Activated CD8-positive, alpha-beta memory T cell treated with anti-CD3 and anti-CD28 coated beads, Interleukin-2, amount 10 ng/mL, durations not matched to agents 7 days and 5 days (primary cell): ENCODE data around the gene PTN. TPM values are rescaled to one million over a fixed set of nuclear protein-coding genes. Genes with fewer than 3 reads are reported as not detected.

Experiments
- ATAC-seq: fragments of 150-1000 bp; cut with Tn5 transposase; one replicate; pipeline ENCODE4 v1.10.0; 2021; ENCODE audit warnings: moderate library complexity
- CTCF ChIA-PET: fragments of 350-600 bp; sonication (Branson Sonifier 250); formaldehyde crosslinking; loops from one replicate; lab custom pipeline; 2021; ENCODE audit warnings: antibody characterized with exemption; lab: Charles Lee
- DNase-seq: peaks from one replicate; pipeline ENCODE4 v3.0.0-alpha.2; 2020
- H3K27ac Mint-ChIP-seq: one replicate; pipeline ENCODE4 v1.8.0; 2021; ENCODE audit warnings: mild to moderate bottlenecking, mixed read lengths
- H3K27me3 Mint-ChIP-seq: one replicate; pipeline ENCODE4 v1.8.0; 2021; ENCODE audit warnings: mixed read lengths
- H3K36me3 Mint-ChIP-seq: one replicate; pipeline ENCODE4 v1.8.0; 2021; ENCODE audit warnings: mild to moderate bottlenecking, mixed read lengths
- H3K4me1 Mint-ChIP-seq: one replicate; pipeline ENCODE4 v1.8.0; 2021; ENCODE audit warnings: mixed read lengths
- H3K4me3 Mint-ChIP-seq: one replicate; pipeline ENCODE4 v1.8.0; 2021; ENCODE audit warnings: mild to moderate bottlenecking, moderate library complexity, mixed read lengths
- H3K9me3 Mint-ChIP-seq: one replicate; pipeline ENCODE4 v1.8.0; 2022; ENCODE audit warnings: low read depth, mixed read lengths
- total RNA-seq, 2 experiments: library from RNA; stranded (reverse); gene quantifications; one replicate each; pipeline ENCODE4 v1.2.3, GENCODE V29; 2021

Gene PTN
- total RNA-seq, 2 experiments from 2014 or later = not detected

DNA sequence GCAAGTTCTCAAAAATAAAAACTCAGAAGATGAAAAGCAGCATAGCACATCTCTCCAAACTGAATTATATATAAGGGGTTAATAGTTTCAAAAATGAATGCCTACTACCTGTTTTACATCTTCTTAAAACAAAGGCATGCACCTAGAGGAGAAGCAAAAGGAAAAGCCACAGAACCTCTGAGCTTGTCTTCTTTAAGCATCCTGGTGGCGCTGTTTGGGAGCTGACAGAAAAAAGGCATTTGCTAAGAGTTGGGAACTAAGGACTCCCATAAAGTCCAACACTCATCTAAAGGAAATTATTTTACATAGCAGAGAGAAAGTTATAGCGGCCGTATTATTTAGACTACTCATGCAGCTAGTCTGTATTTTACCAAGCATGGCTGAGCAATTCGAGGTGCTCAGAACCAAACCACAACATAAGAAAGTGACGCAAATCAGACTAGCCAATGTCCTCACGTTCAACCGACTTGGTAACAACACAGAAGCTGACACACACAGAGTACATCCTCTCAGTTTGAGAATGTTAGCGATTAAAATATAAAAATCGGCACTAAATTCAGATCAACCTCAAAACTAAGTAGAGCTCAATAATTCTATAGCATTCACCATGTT, 38.8 kb downstream of the PTN start:
- Mint-ChIP-seq H3K9me3 (no peaks in the 10 kb centered on the region), H3K4me3 (no peak overlapping the region), H3K27ac (no peak overlapping the region), H3K4me1 (no peaks in the 10 kb centered on the region), H3K36me3 (no peaks in the 10 kb centered on the region), H3K27me3 (no peaks in the 10 kb centered on the region)
- CTCF ChIA-PET = no interaction called here
- DNase-seq (no peak), ATAC-seq (no peak)

DNA sequence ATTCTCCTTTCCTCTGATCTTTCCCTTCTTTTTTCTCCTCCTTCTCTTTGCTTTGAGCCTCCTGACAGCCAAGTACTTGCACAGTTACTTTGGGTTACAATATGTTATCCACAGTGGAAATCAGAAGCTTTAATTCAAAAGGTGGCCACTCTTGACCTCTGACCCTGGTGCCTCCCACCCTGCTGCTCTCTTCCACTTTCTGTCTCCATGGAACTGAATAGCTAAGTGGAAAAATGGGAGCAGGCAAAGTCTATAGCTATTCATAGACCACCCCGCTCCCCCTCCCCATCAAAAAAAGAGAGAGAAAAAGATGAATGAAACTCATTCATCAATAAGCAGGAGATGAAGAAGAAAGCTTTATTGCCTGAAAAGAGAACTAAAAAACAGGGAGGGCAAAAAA, 39.4 kb downstream of the PTN start:
- Mint-ChIP-seq H3K4me1 (no peaks in the 10 kb centered on the region), H3K4me3 (no peak overlapping the region), H3K9me3 (no peaks in the 10 kb centered on the region), H3K27ac (no peak overlapping the region), H3K36me3 (no peaks in the 10 kb centered on the region), H3K27me3 (no peaks in the 10 kb centered on the region)
- no peak for ATAC-seq
- CTCF ChIA-PET = no interaction called here
- no peak for DNase-seq

DNA sequence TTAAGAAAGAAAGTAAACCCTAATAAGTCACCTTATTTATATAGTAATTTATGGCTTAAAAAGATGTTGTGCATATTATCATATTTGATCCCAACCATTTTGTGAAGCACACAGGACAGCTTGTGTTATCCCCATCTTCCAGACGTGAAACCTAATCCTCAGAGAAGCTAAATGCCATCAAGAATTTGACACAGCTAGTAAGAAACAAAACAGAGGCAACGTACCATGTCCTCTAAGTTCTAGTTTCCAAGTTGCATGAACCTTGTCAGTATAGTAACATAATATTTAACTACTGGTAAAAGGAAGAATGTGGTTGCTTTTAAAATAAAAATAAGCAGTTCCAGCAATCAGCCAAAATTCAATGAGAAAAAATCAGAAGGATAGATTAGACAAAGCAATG, 41.5 kb downstream of the PTN start:
- Mint-ChIP-seq H3K4me1 (no peaks in the 10 kb centered on the region), H3K9me3 (no peaks in the 10 kb centered on the region), H3K27me3 (no peaks in the 10 kb centered on the region), H3K4me3 (no peak overlapping the region), H3K27ac (no peak overlapping the region), H3K36me3 (no peaks in the 10 kb centered on the region)
- ATAC-seq (no peak), DNase-seq (no peak)
- CTCF ChIA-PET = no interaction called here

DNA sequence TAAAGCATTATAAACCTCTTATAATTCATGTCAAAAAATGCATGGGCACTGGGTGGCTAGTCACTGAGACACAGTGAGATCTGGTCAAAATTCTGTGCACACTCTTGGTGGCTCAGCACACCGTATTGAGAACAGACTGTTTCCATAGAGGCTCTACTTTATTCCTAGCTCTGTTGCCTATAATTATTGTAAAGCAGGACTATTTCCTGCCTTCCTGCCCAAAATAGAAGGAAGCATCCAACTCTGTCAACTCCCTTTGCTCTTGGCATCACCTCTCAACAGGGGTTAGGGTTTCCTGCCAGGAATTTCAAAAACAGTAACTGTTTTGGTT, 45.1 kb downstream of the PTN start:
- no peak for DNase-seq
- Mint-ChIP-seq H3K4me3 (no peak overlapping the region), H3K36me3 (no peaks in the 10 kb centered on the region), H3K27me3 (no peaks in the 10 kb centered on the region), H3K4me1 (no peaks in the 10 kb centered on the region), H3K27ac (no peak overlapping the region), H3K9me3 (no peaks in the 10 kb centered on the region)
- ATAC-seq = no peak
- CTCF ChIA-PET = no interaction called here

DNA sequence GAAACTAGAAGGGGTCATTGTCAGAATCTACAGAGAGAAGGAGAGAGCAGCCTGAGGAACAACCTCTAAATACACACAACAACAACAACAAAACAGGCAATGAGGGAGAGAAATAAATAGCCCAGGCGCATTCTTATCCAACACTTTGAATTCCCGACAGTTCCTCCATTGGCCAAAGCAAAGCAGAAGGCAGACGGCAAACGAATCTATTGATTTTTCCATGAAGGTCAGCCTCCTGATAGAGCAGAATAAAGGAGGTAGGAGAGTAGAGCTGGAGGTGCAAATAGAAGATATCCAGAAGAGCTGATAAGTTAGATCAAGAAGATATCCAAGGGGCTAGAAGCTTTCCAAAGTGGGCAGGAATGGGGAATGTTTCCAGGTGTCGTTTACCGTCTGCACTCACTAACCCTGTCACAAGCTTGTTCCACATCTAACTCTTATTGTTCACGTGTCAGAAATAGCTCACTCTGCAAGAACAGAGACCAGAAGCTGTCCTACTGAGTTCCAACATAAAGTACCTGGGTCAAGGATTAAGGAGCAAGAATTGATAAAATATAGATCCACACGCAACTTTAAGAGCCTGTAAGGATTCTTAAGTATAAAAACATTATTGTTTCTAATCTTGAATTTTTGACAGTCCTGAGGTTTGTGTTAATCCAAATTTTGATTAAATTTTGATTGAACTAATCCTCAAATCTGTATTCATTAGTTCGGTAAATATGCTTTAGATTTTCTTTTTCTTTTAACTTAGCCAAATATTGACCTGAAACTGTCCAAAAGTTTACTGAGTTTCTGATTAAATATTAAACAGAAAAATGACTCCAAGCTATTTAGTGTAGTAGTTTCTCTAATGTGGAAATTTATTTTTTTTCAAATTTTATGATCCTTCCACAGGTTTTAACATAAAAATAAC, 45.7 kb downstream of the PTN start:
- DNase-seq (no peak), ATAC-seq (no peak)
- H3K27me3 Mint-ChIP-seq = no peaks in the 10 kb centered on the region
- H3K9me3 Mint-ChIP-seq = peaks cover 2% of the 10 kb centered on the region
- no peaks in the 10 kb centered on the region for H3K4me1 Mint-ChIP-seq
- H3K4me3 Mint-ChIP-seq = no peak overlapping the region
- H3K27ac Mint-ChIP-seq = no peak overlapping the region
- no peaks in the 10 kb centered on the region for H3K36me3 Mint-ChIP-seq
- CTCF ChIA-PET = no interaction called here

DNA sequence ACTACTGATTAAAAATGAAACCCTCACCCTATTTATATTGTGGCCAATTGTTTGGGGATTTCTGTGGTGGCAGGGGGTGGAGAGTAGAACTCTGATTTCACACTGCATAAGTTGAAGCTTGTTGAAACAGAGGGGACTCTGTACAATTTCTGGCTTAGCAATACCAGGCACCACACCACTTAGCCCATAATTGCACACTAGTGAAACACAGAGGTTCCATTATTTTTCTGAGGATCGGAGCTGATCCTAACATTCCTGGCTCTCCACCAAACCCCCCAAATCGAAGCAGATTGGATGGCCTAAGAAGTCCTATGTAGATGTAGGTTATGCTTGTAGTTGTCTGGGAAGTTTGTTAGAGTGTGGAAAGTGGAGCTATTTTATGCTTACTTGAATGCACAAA, 47.0 kb downstream of the PTN start:
- Mint-ChIP-seq H3K36me3 (no peaks in the 10 kb centered on the region), H3K27me3 (no peaks in the 10 kb centered on the region), H3K9me3 (peaks cover 2% of the 10 kb centered on the region), H3K4me3 (no peak overlapping the region), H3K4me1 (no peaks in the 10 kb centered on the region), H3K27ac (no peak overlapping the region)
- ATAC-seq (no peak), DNase-seq (no peak)
- CTCF ChIA-PET = no interaction called here

DNA sequence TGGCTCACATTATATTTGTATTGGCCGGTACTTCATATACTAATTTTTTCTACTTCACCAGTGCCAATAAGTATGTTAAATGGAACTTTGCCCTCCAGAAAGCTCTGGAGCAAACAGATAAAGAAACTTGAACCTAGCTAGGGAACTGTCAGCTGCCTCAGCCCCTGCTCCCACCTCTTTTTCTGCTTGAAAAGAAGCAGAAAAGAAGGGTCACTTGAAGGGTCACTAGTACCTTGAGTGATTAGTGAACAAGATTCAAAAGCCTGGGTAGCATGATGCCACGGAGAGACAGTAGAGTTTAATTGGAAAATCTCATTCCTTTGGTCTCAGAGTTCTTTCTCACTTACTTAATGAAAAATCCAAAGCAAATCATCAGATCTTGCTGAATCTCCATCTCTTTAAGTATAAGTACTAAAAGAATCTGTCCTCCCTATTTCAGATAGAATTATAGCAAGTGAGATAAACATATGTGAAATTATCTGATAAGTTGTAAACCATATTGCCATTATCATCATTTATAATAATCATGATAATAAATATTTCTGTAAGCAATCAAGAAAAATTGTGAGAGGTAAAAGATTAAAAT, 47.7 kb downstream of the PTN start:
- H3K9me3 Mint-ChIP-seq = peaks cover 2% of the 10 kb centered on the region
- H3K4me3 Mint-ChIP-seq = no peak overlapping the region
- ATAC-seq (no peak), DNase-seq (no peak)
- H3K27ac Mint-ChIP-seq = no peak overlapping the region
- CTCF ChIA-PET = no interaction called here
- no peaks in the 10 kb centered on the region for H3K4me1 Mint-ChIP-seq
- H3K27me3 Mint-ChIP-seq = no peaks in the 10 kb centered on the region
- H3K36me3 Mint-ChIP-seq = no peaks in the 10 kb centered on the region

DNA sequence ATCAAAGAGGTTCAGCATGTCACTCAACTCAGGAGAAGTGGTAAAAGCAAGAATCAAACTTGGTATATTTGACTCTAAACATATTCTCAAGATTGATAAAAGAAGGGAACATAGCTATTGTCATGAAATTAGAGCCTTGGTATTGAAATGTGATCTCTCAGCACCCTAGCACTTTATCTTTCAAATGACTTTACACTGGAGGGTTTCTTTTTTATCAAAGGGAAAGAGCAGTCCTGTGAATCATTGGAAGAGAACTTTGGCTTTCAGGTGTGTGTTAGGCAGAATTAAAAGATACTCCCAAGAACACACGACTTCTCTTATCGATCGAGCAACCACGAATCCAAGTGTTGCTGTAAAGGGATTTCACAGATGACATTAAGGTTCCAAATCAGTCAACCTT, 54.4 kb downstream of the PTN start:
- no peaks in the 10 kb centered on the region for H3K4me1 Mint-ChIP-seq
- H3K27me3 Mint-ChIP-seq = no peaks in the 10 kb centered on the region
- ATAC-seq = no peak
- no peaks in the 10 kb centered on the region for H3K36me3 Mint-ChIP-seq
- H3K27ac Mint-ChIP-seq = no peak overlapping the region
- no peak overlapping the region for H3K4me3 Mint-ChIP-seq
- peaks cover 2% of the 10 kb centered on the region for H3K9me3 Mint-ChIP-seq
- no peak for DNase-seq
- CTCF ChIA-PET = no interaction called here

DNA sequence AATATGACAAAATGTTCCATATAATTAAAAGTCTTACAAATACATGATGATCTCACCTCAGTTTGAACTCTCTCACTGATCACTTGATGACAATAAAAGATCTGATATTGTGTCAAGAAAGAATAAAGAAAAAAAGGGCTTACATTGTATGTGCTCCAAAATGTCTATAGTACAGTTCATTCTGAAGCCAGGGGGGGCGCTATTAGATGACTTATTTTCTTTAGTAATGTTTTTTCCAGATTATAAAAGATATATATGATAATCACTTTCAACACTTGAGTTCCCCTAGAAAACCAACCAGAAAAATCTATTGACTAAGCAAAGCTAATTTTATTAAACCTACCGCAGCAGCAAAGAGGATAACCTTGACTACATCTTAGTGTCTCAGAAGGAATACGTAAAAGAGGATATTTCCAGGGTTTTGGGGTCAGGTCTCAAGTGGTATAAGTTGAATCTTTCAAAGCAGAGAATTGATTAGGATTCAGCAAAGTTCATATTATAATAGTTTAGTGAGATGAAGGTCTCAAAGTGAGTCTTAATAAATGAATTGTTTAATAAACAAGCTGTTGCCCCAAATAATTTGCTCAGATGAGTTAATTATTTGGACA, 55.8 kb downstream of the PTN start:
- Mint-ChIP-seq H3K27ac (no peak overlapping the region), H3K36me3 (no peaks in the 10 kb centered on the region), H3K27me3 (no peaks in the 10 kb centered on the region), H3K4me3 (no peak overlapping the region), H3K4me1 (no peaks in the 10 kb centered on the region), H3K9me3 (no peaks in the 10 kb centered on the region)
- CTCF ChIA-PET = no interaction called here
- no peak for ATAC-seq
- DNase-seq = no peak

DNA sequence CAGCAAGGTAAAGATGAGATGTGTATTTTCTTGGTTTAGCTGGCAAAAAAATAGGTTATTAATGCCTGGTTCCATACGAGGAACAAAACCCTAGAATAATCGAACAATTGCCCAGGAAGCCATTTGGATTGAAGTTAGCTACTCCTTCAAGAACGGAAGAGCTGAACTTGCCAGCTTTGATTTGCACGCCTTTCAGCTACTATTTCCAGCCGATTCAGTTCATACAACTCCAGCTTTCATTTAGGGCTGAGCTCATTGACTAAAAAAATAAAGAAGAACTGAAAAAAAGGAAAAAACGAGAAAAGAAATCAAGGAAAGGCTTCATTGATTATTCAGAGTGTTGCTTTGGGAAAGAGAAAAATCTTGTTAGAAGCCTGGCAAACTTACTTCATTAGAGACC, 60.4 kb downstream of the PTN start:
- H3K9me3 Mint-ChIP-seq = peaks cover 2% of the 10 kb centered on the region
- no peak overlapping the region for H3K4me3 Mint-ChIP-seq
- ATAC-seq (no peak), DNase-seq (no peak)
- no peaks in the 10 kb centered on the region for H3K36me3 Mint-ChIP-seq
- no peak overlapping the region for H3K27ac Mint-ChIP-seq
- H3K27me3 Mint-ChIP-seq = no peaks in the 10 kb centered on the region
- H3K4me1 Mint-ChIP-seq = no peaks in the 10 kb centered on the region
- CTCF ChIA-PET = no interaction called here

DNA sequence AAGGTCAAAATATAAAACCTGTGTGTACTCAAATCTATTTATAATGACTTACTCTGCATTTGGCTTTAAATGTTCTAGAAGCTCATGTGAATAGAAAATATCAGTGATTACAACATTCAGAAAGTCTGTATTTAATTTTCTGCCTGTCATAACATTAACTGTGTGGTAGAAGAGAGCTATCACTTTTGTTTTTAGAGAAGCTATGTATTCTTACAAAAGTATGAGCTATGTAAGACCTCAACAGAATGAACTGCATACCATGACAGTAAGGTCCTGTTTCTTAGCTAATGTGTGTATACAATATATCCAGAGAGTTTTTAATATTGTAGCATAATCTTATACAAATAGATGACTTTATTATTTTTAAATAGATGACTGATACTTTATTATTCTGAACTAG, 61.5 kb downstream of the PTN start:
- no peaks in the 10 kb centered on the region for H3K36me3 Mint-ChIP-seq
- no peak for DNase-seq
- H3K27me3 Mint-ChIP-seq = no peaks in the 10 kb centered on the region
- no peaks in the 10 kb centered on the region for H3K4me1 Mint-ChIP-seq
- H3K4me3 Mint-ChIP-seq = no peak overlapping the region
- no peak overlapping the region for H3K27ac Mint-ChIP-seq
- ATAC-seq = no peak
- peaks cover 2% of the 10 kb centered on the region for H3K9me3 Mint-ChIP-seq
- CTCF ChIA-PET = no interaction called here

DNA sequence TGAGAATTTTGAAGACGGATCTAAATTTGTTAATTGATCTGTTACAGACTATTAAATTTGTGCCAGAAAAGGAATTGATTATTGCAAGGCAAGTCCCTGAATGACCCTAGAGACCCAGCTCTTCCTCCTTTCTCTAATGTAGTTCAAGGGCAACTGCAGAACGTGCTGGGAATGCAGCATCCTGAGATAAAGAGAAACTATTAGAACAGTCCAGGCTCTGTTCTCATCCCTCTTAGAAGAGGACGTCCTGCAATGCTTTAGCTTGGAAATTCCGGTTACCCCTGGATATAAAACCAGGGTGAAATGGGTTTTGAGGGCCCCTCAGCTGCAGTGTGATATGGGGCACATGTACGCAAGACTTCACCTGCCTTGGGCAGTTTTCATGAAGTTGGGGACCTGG, 67.3 kb downstream of the PTN start:
- Mint-ChIP-seq H3K36me3 (no peaks in the 10 kb centered on the region), H3K27me3 (no peaks in the 10 kb centered on the region), H3K27ac (no peak overlapping the region), H3K4me1 (no peaks in the 10 kb centered on the region), H3K4me3 (no peak overlapping the region), H3K9me3 (peaks cover 4% of the 10 kb centered on the region)
- DNase-seq = no peak
- CTCF ChIA-PET = no interaction called here
- no peak for ATAC-seq

DNA sequence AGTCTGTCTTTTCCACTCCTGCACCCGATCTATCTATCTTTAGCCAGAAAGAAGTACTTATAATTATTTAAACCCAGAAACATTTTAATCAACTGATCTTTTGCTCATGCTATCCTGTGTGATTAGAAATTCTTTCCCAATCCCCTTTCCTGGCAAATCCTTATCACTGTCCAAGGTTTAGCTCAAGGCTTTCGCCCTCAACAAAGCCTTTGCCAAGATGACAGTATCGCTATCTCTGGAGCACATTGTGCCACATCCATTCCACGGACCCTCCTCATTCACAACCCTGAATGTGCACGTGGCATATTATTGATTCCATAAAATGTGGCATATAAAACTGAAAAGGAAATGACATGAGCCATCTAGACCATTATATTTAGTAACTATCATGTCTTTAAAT, 71.3 kb downstream of the PTN start:
- no peak for ATAC-seq
- Mint-ChIP-seq H3K9me3 (peaks cover 11% of the 10 kb centered on the region), H3K4me3 (no peak overlapping the region), H3K27me3 (no peaks in the 10 kb centered on the region), H3K27ac (no peak overlapping the region), H3K36me3 (no peaks in the 10 kb centered on the region), H3K4me1 (no peaks in the 10 kb centered on the region)
- CTCF ChIA-PET = no interaction called here
- no peak for DNase-seq

DNA sequence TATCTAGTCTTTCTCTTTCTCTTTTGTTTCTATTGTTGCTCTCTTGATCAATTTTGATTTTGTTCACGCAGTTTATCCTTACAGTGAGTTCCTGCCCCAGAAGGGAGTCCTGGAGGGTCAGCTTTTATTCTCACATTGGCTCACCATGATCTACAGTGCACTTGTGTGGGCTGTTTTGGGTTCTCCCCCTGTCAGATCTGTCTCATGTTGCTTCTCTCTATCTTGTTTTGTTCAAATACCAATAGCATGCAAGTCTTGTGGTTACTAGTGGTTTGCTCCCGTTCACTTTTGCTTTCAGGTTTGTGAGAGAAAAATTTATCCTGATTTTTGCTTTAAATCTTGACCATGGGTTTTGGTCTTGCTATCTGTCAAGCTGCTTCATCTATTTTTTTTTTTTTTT, 74.3 kb downstream of the PTN start:
- DNase-seq = no peak
- Mint-ChIP-seq H3K27me3 (no peaks in the 10 kb centered on the region), H3K4me3 (no peak overlapping the region), H3K9me3 (peaks cover 13% of the 10 kb centered on the region), H3K36me3 (no peaks in the 10 kb centered on the region), H3K4me1 (no peaks in the 10 kb centered on the region), H3K27ac (no peak overlapping the region)
- no peak for ATAC-seq
- CTCF ChIA-PET = no interaction called here
